ENCODE data around the gene TEAD3. TPM values are rescaled to one million over a fixed set of nuclear protein-coding genes. Genes with fewer than 3 reads are reported as not detected.

The TEAD3 gene
- total and polyA plus RNA-seq, 4 donors, result 15.0 to 20.7 (median 18.5) TPM

DNA sequence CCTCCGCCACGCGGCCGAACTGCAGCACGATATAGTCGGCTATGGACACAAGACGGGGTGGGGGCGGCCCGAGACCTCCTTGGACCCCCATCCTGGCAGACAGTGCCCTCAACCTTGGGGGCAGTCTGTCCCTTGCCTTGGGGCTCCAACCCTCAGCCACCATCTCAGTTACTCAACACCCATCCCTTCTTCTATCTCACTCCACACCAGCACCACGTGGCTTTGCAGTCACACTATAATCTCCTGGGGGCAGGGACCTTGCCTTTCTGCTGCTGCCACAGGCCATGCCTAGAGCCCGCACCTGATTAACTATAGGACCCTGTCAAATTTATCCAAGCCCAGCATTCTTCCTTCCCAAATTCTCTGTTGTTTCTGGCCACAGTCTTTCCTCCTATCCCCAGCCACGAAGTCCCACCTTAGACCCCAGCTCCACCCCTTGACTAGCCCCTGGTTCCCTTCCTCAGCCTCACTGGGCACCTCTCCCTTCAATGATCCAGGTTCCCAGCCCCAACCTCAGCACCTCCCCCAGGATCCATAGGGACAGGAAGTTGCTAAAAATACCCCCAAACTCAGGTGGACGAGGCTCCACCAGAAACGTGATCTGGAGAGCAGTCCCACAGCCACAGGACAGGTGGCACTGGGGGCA, 1.7 kb upstream of the TEAD3 start:
- DNase-seq (no peak), ATAC-seq (ENCODE audit: insufficient read depth, low FRiP score) (no peak)
- Histone ChIP-seq H3K9me3 (ENCODE audit: control insufficient read depth in 4 of 4, insufficient read depth in 3 of 4, low read length in 3 of 4) (no peaks in the 10 kb centered on the region), H3K27ac (ENCODE audit: low read depth in 1 of 2, low read length in 1 of 2) (peak overlapping the region; percentile 34 to 38), H3K27me3 (ENCODE audit: control insufficient read depth in 3 of 3, insufficient read depth in 3 of 3, low read length in 2 of 3) (no peaks in the 10 kb centered on the region), H3K9ac (ENCODE audit: insufficient read depth in 1 of 2, low read length in 2 of 2) (peak overlapping the region in 1 of 2 donors; percentile 68), H3K4me3 (no peak overlapping the region), H3K4me1 (ENCODE audit: control insufficient read depth in 5 of 5, insufficient read depth in 5 of 5, low read length in 5 of 5) (peaks cover 0 to 37% (median 27%) of the 10 kb centered on the region in 5 donors), H3K36me3 (ENCODE audit: control insufficient read depth in 4 of 4, insufficient read depth in 4 of 4, low read length in 4 of 4) (no peaks in the 10 kb centered on the region)
- TF ChIP-seq, protein P1, sequence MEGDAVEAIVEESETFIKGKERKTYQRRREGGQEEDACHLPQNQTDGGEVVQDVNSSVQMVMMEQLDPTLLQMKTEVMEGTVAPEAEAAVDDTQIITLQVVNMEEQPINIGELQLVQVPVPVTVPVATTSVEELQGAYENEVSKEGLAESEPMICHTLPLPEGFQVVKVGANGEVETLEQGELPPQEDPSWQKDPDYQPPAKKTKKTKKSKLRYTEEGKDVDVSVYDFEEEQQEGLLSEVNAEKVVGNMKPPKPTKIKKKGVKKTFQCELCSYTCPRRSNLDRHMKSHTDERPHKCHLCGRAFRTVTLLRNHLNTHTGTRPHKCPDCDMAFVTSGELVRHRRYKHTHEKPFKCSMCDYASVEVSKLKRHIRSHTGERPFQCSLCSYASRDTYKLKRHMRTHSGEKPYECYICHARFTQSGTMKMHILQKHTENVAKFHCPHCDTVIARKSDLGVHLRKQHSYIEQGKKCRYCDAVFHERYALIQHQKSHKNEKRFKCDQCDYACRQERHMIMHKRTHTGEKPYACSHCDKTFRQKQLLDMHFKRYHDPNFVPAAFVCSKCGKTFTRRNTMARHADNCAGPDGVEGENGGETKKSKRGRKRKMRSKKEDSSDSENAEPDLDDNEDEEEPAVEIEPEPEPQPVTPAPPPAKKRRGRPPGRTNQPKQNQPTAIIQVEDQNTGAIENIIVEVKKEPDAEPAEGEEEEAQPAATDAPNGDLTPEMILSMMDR (IDR thresholded peaks at IDR 0.05; ENCODE audit: control extremely low read depth, extremely low read depth), result no peak
- 39 to 43% methylated on average over 14 of the region's 14 CpGs for WGBS, 2 donors

DNA sequence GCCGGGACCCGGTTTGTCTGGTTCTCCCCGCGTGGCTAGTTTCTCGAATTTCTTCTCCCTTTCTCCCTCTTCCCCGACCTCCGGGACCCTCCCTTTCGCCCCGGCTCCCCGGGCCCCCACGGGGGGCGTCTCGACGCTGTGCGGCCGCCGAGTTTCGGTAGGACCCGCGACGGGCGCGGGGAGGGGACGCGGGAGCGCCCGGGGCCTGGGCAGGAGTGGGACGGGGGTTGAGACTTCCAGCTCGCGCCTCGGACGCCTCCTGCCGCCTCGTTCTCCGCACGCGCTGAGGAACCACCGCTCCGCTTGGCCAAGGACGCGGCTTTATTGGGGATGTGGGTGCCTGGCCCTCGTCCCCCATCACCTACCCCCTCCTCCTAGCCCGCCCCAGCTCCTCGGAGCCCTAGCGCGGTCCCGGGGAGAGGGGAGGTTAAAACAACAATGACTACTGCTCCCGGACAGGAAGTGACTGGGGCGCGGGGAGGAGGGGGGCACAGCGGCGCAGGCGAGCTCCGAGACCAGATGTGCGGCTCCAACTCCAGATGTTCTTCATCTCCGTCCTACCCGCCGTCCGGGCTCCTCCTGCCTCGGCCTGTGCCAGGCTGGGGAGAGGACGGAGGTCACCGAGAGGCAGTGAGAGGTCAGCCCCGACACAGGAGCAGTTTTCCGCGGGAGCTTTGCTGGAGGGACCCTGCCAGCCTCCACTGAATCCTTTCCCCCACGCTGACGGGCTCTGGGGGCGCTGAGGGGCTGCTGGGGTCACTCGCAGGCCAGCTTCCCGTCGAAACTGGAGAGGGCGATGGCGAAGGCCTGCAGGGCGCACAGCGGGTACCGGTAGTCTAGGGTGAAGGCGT, 917 bp upstream of the TEAD3 start:
- Histone ChIP-seq H3K27me3 (ENCODE audit: control insufficient read depth in 3 of 3, insufficient read depth in 3 of 3, low read length in 2 of 3) (no peaks in the 10 kb centered on the region), H3K9me3 (ENCODE audit: control insufficient read depth in 4 of 4, insufficient read depth in 3 of 4, low read length in 3 of 4) (no peaks in the 10 kb centered on the region), H3K9ac (ENCODE audit: insufficient read depth in 1 of 2, low read length in 2 of 2) (peak overlapping the region; percentile 56 to 68), H3K4me3 (peak overlapping the region; percentile 39), H3K36me3 (ENCODE audit: control insufficient read depth in 4 of 4, insufficient read depth in 4 of 4, low read length in 4 of 4) (no peaks in the 10 kb centered on the region), H3K4me1 (ENCODE audit: control insufficient read depth in 5 of 5, insufficient read depth in 5 of 5, low read length in 5 of 5) (peaks cover 0 to 45% (median 28%) of the 10 kb centered on the region in 5 donors), H3K27ac (ENCODE audit: low read depth in 1 of 2, low read length in 1 of 2) (peak overlapping the region; percentile 89 to 91)
- WGBS, 2 donors, result 6% methylated on average over 57 to 77 of the region's 77 CpGs
- TF ChIP-seq, protein P1 (IDR thresholded peaks at IDR 0.05; ENCODE audit: control extremely low read depth, extremely low read depth), result no peak
- DNase-seq (peak; percentile 95 to 96 (median 95)), ATAC-seq (ENCODE audit: insufficient read depth, low FRiP score) (peak; percentile 41)

DNA sequence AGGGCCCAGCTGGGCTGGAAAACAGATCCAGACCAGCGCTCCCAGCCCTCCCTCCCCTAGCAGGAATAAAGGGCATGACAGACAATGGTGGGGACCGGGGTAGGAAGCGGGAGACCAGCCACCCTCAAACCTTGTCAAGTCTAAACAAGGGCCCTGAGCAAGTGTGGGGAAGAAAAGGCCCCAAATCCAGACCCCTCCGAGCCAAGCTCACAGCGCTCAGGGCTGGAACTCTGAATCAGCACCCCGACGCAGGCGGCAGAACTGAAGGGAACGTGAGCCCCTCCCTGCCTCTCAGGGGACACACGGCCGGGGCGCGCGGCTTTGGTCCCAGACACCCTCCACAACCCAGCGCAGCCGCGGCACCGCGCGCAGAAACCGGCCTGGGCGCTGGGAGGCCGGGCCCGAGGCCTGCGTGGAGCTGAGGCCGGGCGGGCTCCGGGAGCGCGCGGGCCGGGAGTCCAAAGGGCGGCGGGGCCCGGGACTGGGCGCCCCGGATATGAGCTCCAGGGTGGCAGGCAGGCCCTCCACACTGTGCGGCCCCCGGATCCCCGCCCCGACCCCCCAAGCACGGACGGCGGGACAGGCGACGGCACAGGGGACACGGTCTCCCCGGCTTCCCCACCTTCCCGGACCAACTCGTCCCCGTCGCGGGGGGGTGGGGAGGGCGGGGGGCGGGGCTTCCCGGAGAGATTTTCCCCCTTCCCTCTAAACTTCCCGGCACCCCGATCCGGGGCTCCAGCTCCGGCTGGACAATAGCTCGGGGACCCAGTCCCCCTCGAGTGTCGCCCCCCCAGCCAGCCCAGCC, 641 bp downstream of the TEAD3 start:
- Histone ChIP-seq H3K9me3 (ENCODE audit: control insufficient read depth in 4 of 4, insufficient read depth in 3 of 4, low read length in 3 of 4) (no peaks in the 10 kb centered on the region), H3K36me3 (ENCODE audit: control insufficient read depth in 4 of 4, insufficient read depth in 4 of 4, low read length in 4 of 4) (no peaks in the 10 kb centered on the region), H3K4me1 (ENCODE audit: control insufficient read depth in 5 of 5, insufficient read depth in 5 of 5, low read length in 5 of 5) (peaks cover 0 to 60% (median 39%) of the 10 kb centered on the region in 5 donors), H3K9ac (ENCODE audit: insufficient read depth in 1 of 2, low read length in 2 of 2) (peak overlapping the region; percentile 55 to 65), H3K4me3 (peak overlapping the region; percentile 45), H3K27ac (ENCODE audit: low read depth in 1 of 2, low read length in 1 of 2) (peak overlapping the region; percentile 75 to 83), H3K27me3 (ENCODE audit: control insufficient read depth in 3 of 3, insufficient read depth in 3 of 3, low read length in 2 of 3) (no peaks in the 10 kb centered on the region)
- TF ChIP-seq, protein P1 (IDR thresholded peaks at IDR 0.05; ENCODE audit: control extremely low read depth, extremely low read depth), result no peak
- ATAC-seq (ENCODE audit: insufficient read depth, low FRiP score), result peak; percentile 30
- DNase-seq, result peak in 2 of 3 donors; percentile 40 to 46
- 19 to 62% methylated on average over 21 to 61 of the region's 63 CpGs for WGBS, 2 donors
